Activated T-helper 9 cell treated with anti-CD3 and anti-CD28 coated beads, Interleukin-2, amount 50 U/mL, for 16 hours (primary cell): ENCODE data around the gene GJA4.
"Not testable (repeated sequence)": the region's sequence is repeated elsewhere in the genome, so short reads cannot be mapped to it uniquely, and the experiment has no call there.

Experiments used
- DNase-seq: peaks from one replicate; pipeline ENCODE4 v3.0.0-alpha.2; 2020; ENCODE audit warnings: low read depth

GJA4 gene

GRCh38 chr1:34770891-34771504 lies 21.8 kb upstream of the GJA4 start:
- DNase-seq, result no peak

- DNase-seq, result no peak
Measured at GRCh38 chr1:34771573-34772371, 21.0 kb upstream of the GJA4 start.

- not testable (repeated sequence) for DNase-seq
Measured at GRCh38 chr1:34773114-34773513, 19.7 kb upstream of the GJA4 start.

- no peak for DNase-seq
Measured at GRCh38 chr1:34774957-34775356, 17.8 kb upstream of the GJA4 start.

GRCh38 chr1:34776911-34777310 lies 15.9 kb upstream of the GJA4 start:
- no peak for DNase-seq

GRCh38 chr1:34777519-34778321 lies 15.1 kb upstream of the GJA4 start:
- no peak for DNase-seq

- no peak for DNase-seq
Measured at GRCh38 chr1:34778381-34778780, 14.4 kb upstream of the GJA4 start.

- DNase-seq, result no peak
Measured at GRCh38 chr1:34779005-34779404, 13.8 kb upstream of the GJA4 start.

GRCh38 chr1:34779526-34779925 lies 13.3 kb upstream of the GJA4 start:
- DNase-seq, result no peak

GRCh38 chr1:34779962-34780361 lies 12.8 kb upstream of the GJA4 start:
- no peak for DNase-seq

GRCh38 chr1:34780528-34780927 lies 12.3 kb upstream of the GJA4 start:
- no peak for DNase-seq

GRCh38 chr1:34781071-34781843 lies 11.5 kb upstream of the GJA4 start, which contains the start of gene GJB3:
GJB3 (plus strand) TSS chr1:34781214; CDS start chr1:34784763, 3,549 bp downstream.
- no peak for DNase-seq

- no peak for DNase-seq
Measured at GRCh38 chr1:34781844-34782391, 10.9 kb upstream of the GJA4 start.

- no peak for DNase-seq
Measured at GRCh38 chr1:34784751-34785221, 8.0 kb upstream of the GJA4 start.

- no peak for DNase-seq
Measured at GRCh38 chr1:34785231-34785874, 7.4 kb upstream of the GJA4 start.

GRCh38 chr1:34785875-34786470 lies 6.8 kb upstream of the GJA4 start:
- no peak for DNase-seq

- peak; percentile 34 for DNase-seq
Measured at GRCh38 chr1:34786521-34787325, 6.1 kb upstream of the GJA4 start.

GRCh38 chr1:34787461-34788420 lies 5.1 kb upstream of the GJA4 start:
- DNase-seq, result no peak

GRCh38 chr1:34790985-34791384 lies 1.8 kb upstream of the GJA4 start:
- no peak for DNase-seq
